ENCODE results near the gene APBA1. TPM values are rescaled to one million over a fixed set of nuclear protein-coding genes. Genes with fewer than 3 reads are reported as not detected.

Gene APBA1
- polyA plus RNA-seq, 3 donors: 1.6 TPM; not detected in 2

DNA sequence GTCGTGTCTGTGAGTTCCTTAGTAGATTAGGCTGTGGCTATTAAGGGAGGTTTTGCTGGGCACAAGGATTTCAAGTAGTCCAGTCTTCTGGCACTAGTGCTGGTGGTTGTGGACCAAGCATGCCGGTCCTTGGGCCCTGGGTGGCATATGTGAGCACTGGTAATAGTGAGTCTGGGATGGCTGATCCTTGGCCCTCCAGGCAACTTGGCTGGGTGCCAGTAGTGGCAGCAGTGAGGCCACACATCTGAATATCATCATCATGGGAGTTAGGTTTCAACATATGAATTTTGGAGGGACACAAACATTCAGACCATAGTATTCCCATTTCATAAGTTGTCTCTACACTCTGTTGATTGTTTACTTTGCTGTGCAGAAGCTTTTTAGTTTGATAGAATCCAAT lies 25.3 kb upstream of the APBA1 start:
- no peaks in the 10 kb centered on the region for H3K4me1 Mint-ChIP-seq
- Histone ChIP-seq H3K27me3 (ENCODE audit: control insufficient read depth in 2 of 2, insufficient read depth in 2 of 2, low read length in 2 of 2) (no peaks in the 10 kb centered on the region), H3K4me1 (ENCODE audit: control insufficient read depth in 1 of 2, insufficient read depth in 2 of 2, low read length in 2 of 2) (no peaks in the 10 kb centered on the region), H3K79me2 (ENCODE audit: insufficient read depth, low read length) (no peaks in the 10 kb centered on the region), H3K9me3 (replicated peaks in 1 of 2; ENCODE audit: control insufficient read depth in 1 of 2, insufficient read depth in 1 of 2, low read length in 2 of 2) (peaks cover 19 to 24% of the 10 kb centered on the region in 2 donors), H4K20me1 (ENCODE audit: insufficient read depth, low read length) (no peaks in the 10 kb centered on the region), H3K27ac (ENCODE audit: low read depth in 1 of 2, low read length in 2 of 2) (no peak overlapping the region), H3K36me3 (replicated peaks in 1 of 2; ENCODE audit: control insufficient read depth in 1 of 2, insufficient read depth in 2 of 2, low read length in 2 of 2) (no peaks in the 10 kb centered on the region), H3K4me2 (replicated peaks; ENCODE audit: extremely low read depth, low read length, poor library complexity, severe bottlenecking) (no peak overlapping the region), H2AFZ (ENCODE audit: insufficient read depth, low read depth, low read length, poor library complexity, severe bottlenecking) (no peak overlapping the region), H3K4me3 (replicated peaks in 1 of 3; ENCODE audit: low read depth in 2 of 3, low read length in 3 of 3) (no peak overlapping the region), H3K9ac (ENCODE audit: insufficient read depth, low read length, poor library complexity, severe bottlenecking) (no peak overlapping the region)
- H3K4me3 Mint-ChIP-seq: no peak overlapping the region
- peaks cover 17 to 39% (median 35%) of the 10 kb centered on the region in 7 donors for H3K9me3 Mint-ChIP-seq
- no peaks in the 10 kb centered on the region for H3K36me3 Mint-ChIP-seq
- peak overlapping the region in 1 of 7 donors; percentile 5 for H3K27ac Mint-ChIP-seq
- peaks cover 0 to 2% (median 0%) of the 10 kb centered on the region in 3 donors for H3K27me3 Mint-ChIP-seq (ENCODE audit: low read depth in 3 of 3)
- 88% methylated on average over 2 of the region's 2 CpGs for WGBS (ENCODE audit: insufficient coverage)
- intact Hi-C loops (cut with micrococcal nuclease): no loop called here
- DNase-seq: no peak
- TF ChIP-seq, protein P1, sequence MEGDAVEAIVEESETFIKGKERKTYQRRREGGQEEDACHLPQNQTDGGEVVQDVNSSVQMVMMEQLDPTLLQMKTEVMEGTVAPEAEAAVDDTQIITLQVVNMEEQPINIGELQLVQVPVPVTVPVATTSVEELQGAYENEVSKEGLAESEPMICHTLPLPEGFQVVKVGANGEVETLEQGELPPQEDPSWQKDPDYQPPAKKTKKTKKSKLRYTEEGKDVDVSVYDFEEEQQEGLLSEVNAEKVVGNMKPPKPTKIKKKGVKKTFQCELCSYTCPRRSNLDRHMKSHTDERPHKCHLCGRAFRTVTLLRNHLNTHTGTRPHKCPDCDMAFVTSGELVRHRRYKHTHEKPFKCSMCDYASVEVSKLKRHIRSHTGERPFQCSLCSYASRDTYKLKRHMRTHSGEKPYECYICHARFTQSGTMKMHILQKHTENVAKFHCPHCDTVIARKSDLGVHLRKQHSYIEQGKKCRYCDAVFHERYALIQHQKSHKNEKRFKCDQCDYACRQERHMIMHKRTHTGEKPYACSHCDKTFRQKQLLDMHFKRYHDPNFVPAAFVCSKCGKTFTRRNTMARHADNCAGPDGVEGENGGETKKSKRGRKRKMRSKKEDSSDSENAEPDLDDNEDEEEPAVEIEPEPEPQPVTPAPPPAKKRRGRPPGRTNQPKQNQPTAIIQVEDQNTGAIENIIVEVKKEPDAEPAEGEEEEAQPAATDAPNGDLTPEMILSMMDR (IDR thresholded peaks at IDR 0.05): no peak

DNA sequence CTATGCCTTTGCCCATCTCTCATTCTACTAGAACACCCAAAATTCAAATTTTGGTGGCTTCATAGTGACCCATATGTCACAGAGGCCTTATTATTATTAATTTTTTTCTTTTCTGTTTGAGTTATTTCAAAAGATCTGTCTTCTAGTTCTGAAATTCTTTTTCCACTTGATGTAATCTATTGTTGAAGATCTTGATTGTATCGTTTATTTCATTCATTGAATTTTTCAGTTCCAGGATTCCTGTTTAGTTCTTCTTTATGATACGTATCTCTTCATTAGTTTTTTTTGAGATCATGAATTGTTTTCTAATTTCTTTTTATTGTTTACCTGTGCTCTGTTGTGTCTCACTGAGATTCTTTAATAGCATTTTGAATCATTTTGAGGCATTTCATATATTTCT lies 24.6 kb upstream of the APBA1 start:
- Histone ChIP-seq H3K79me2 (ENCODE audit: insufficient read depth, low read length) (no peaks in the 10 kb centered on the region), H3K4me1 (ENCODE audit: control insufficient read depth in 1 of 2, insufficient read depth in 2 of 2, low read length in 2 of 2) (no peaks in the 10 kb centered on the region), H3K9ac (ENCODE audit: insufficient read depth, low read length, poor library complexity, severe bottlenecking) (no peak overlapping the region), H3K36me3 (replicated peaks in 1 of 2; ENCODE audit: control insufficient read depth in 1 of 2, insufficient read depth in 2 of 2, low read length in 2 of 2) (no peaks in the 10 kb centered on the region), H3K4me3 (replicated peaks in 1 of 3; ENCODE audit: low read depth in 2 of 3, low read length in 3 of 3) (no peak overlapping the region), H3K27ac (ENCODE audit: low read depth in 1 of 2, low read length in 2 of 2) (no peak overlapping the region), H3K27me3 (ENCODE audit: control insufficient read depth in 2 of 2, insufficient read depth in 2 of 2, low read length in 2 of 2) (no peaks in the 10 kb centered on the region), H2AFZ (ENCODE audit: insufficient read depth, low read depth, low read length, poor library complexity, severe bottlenecking) (no peak overlapping the region), H3K9me3 (replicated peaks in 1 of 2; ENCODE audit: control insufficient read depth in 1 of 2, insufficient read depth in 1 of 2, low read length in 2 of 2) (peaks cover 16 to 24% of the 10 kb centered on the region in 2 donors), H3K4me2 (replicated peaks; ENCODE audit: extremely low read depth, low read length, poor library complexity, severe bottlenecking) (no peak overlapping the region), H4K20me1 (ENCODE audit: insufficient read depth, low read length) (no peaks in the 10 kb centered on the region)
- WGBS (ENCODE audit: insufficient coverage): no CpG with 5 or more reads among the region's 2 CpGs
- peaks cover 18 to 34% (median 29%) of the 10 kb centered on the region in 7 donors for H3K9me3 Mint-ChIP-seq
- DNase-seq: no peak
- TF ChIP-seq, protein P1 (IDR thresholded peaks at IDR 0.05): no peak
- peaks cover 0 to 2% (median 0%) of the 10 kb centered on the region in 3 donors for H3K27me3 Mint-ChIP-seq (ENCODE audit: low read depth in 3 of 3)
- H3K27ac Mint-ChIP-seq: peak overlapping the region in 1 of 7 donors; percentile 24
- H3K36me3 Mint-ChIP-seq: no peaks in the 10 kb centered on the region
- H3K4me3 Mint-ChIP-seq: no peak overlapping the region
- H3K4me1 Mint-ChIP-seq: no peaks in the 10 kb centered on the region
- intact Hi-C loops (cut with micrococcal nuclease): no loop called here
